HEK293T (cell line): ENCODE results near the gene TGFB1I1.

Source experiments
- CTCF ChIA-PET: fragments of 350-600 bp; formaldehyde crosslinking; extraction: SDS; loops from one replicate; lab custom pipeline; 2021; ENCODE audit warnings: antibody characterized with exemption, inconsistent platforms; lab: Yijun Ruan, JAX
- POLR2A ChIA-PET: fragments of 350-600 bp; formaldehyde crosslinking; extraction: SDS; loops from one replicate; lab custom pipeline; 2020; ENCODE audit warnings: antibody characterized with exemption, inconsistent platforms; lab: Yijun Ruan, JAX
- DNase-seq: peaks from one replicate; pipeline ENCODE4 v3.0.0; 2012; ENCODE audit warnings: mixed read lengths; ENCODE audit errors: extremely low spot score
- ARNT ChIP-seq: fragments of 450-650 bp; IDR thresholded peaks from 2 replicates; pipeline ENCODE4 v1.6.1; 2017; ENCODE audit warnings: mild to moderate bottlenecking
- BHLHE40 ChIP-seq: fragments of 450-650 bp; IDR thresholded peaks from 2 replicates; pipeline ENCODE4 v1.6.1; 2016; ENCODE audit warnings: mild to moderate bottlenecking, moderate library complexity, borderline replicate concordance
- CTBP1 ChIP-seq: fragments of 450-650 bp; IDR thresholded peaks from 2 replicates; pipeline ENCODE4 v1.6.1; 2016; ENCODE audit warnings: borderline replicate concordance
- ELF4 ChIP-seq: fragments of 450-650 bp; IDR thresholded peaks from 2 replicates; pipeline ENCODE4 v1.6.1; 2017; ENCODE audit warnings: antibody characterized with exemption
- FOXA1 ChIP-seq: fragments of 450-650 bp; IDR thresholded peaks from 2 replicates; pipeline ENCODE4 v1.6.1; 2016; ENCODE audit warnings: mild to moderate bottlenecking
- FOXK2 ChIP-seq: fragments of 450-650 bp; IDR thresholded peaks from 2 replicates; pipeline ENCODE4 v1.6.1; 2016; ENCODE audit warnings: mild to moderate bottlenecking
- FOXM1 ChIP-seq: fragments of 450-650 bp; IDR thresholded peaks from 2 replicates; pipeline ENCODE4 v1.6.1; 2017; ENCODE audit warnings: mild to moderate bottlenecking, borderline replicate concordance
- HDGF ChIP-seq: fragments of 450-650 bp; IDR thresholded peaks from 2 replicates; pipeline ENCODE4 v1.6.1; 2017; ENCODE audit warnings: antibody characterized with exemption, borderline replicate concordance
- L3MBTL2 ChIP-seq: fragments of 450-650 bp; conservative IDR thresholded peaks from 2 replicates; pipeline ENCODE4 v1.6.1; 2016; ENCODE audit warnings: mild to moderate bottlenecking
- LEF1 ChIP-seq: fragments of 450-650 bp; IDR thresholded peaks from 2 replicates; pipeline ENCODE4 v1.6.1; 2017; ENCODE audit warnings: mild to moderate bottlenecking, borderline replicate concordance
- NFRKB ChIP-seq: fragments of 450-650 bp; IDR thresholded peaks from 2 replicates; pipeline ENCODE4 v1.6.1; 2016; ENCODE audit warnings: mild to moderate bottlenecking, moderate library complexity
- PKNOX1 ChIP-seq: fragments of 450-650 bp; IDR thresholded peaks from 2 replicates; pipeline ENCODE4 v1.6.1; 2016
- SP1 ChIP-seq: fragments of 450-650 bp; IDR thresholded peaks from 2 replicates; pipeline ENCODE4 v1.6.1; 2017
- SUZ12 ChIP-seq: fragments of 450-650 bp; IDR thresholded peaks from 2 replicates; pipeline ENCODE4 v1.6.1; 2016; ENCODE audit warnings: mild to moderate bottlenecking
- TARDBP ChIP-seq: fragments of 450-650 bp; IDR thresholded peaks from 2 replicates; pipeline ENCODE4 v1.6.1; 2016
- ZNF384 ChIP-seq: fragments of 450-650 bp; IDR thresholded peaks from 2 replicates; pipeline ENCODE4 v1.6.1; 2016

Gene TGFB1I1

GRCh38 chr16:31471875-31472708 is at the start of gene TGFB1I1:
TSS of gene TGFB1I1 (plus strand) at chr16:31472152. CDS start at chr16:31472189, 37 bp downstream.
- CTCF ChIA-PET = interaction anchor here (1.3 kb wide), 1 partner anchor 11 kb away, joined by 3 read pairs; no protein-coding TSS in a partner anchor
- peak; percentile 32 for DNase-seq
- POLR2A ChIA-PET = interaction anchor here (1.0 to 3.9 kb wide), 3 partner anchors 12 to 19 kb away, joined by 3 to 27 read pairs (median 4); partner anchors contain the start of gene ARMC5
- no peak for TF ChIP-seq LEF1
- no peak for TF ChIP-seq BHLHE40
- TF ChIP-seq ARNT = no peak
- no peak for TF ChIP-seq PKNOX1
- TF ChIP-seq SP1 = no peak
- TF ChIP-seq ZNF384 = no peak
- no peak for TF ChIP-seq FOXA1
- TF ChIP-seq FOXM1 = no peak
- no peak for TF ChIP-seq NFRKB
- no peak for TF ChIP-seq CTBP1

GRCh38 chr16:31423241-31423640 is 48.7 kb upstream of the TGFB1I1 start:
- ChIA-PET POLR2A (interaction anchor here (0.9 to 1.0 kb wide), 2 partner anchors 8 to 85 kb away, joined by 3 read pairs; partner anchors contain the start of gene RUSF1), CTCF (no interaction called here)
- no peak for DNase-seq
- no peak for TF ChIP-seq ELF4
- no peak for TF ChIP-seq FOXK2
- no peak for TF ChIP-seq L3MBTL2
- no peak for TF ChIP-seq CTBP1

- ChIA-PET CTCF (no interaction called here), POLR2A (no interaction called here)
- no peak for DNase-seq
- TF ChIP-seq SP1 = no peak
- no peak for TF ChIP-seq FOXM1
- TF ChIP-seq ZNF384 = no peak
- no peak for TF ChIP-seq TARDBP
- no peak for TF ChIP-seq CTBP1
- no peak for TF ChIP-seq ARNT
- no peak for TF ChIP-seq LEF1
These were observed 48.2 kb upstream of the TGFB1I1 start for GRCh38 chr16:31423801-31424200.

- ChIA-PET CTCF (no interaction called here), POLR2A (interaction anchor here (1.1 to 1.2 kb wide), 2 partner anchors 15 to 33 kb away, joined by 3 to 5 read pairs; partner anchors contain the start of gene ZNF843)
- TF ChIP-seq LEF1 (no peak), FOXA1 (no peak), L3MBTL2 (no peak), FOXK2 (no peak), HDGF (no peak), ZNF384 (no peak), SUZ12 (no peak), ELF4 (no peak), CTBP1 (no peak), BHLHE40 (no peak), ARNT (no peak), PKNOX1 (no peak), FOXM1 (no peak), NFRKB (no peak), SP1 (no peak), TARDBP (no peak)
- DNase-seq = no peak
These were observed 44.3 kb upstream of the TGFB1I1 start for GRCh38 chr16:31427441-31428278.

GRCh38 chr16:31428279-31428597 is 43.7 kb upstream of the TGFB1I1 start, which contains the start of gene COX6A2:
TSS of gene COX6A2 (minus strand) at chr16:31428360. CDS start at chr16:31428325, 35 bp downstream.
- ChIA-PET CTCF (no interaction called here), POLR2A (interaction anchor here (1.1 to 1.2 kb wide), 2 partner anchors 14 to 32 kb away, joined by 3 to 5 read pairs; partner anchors contain the start of gene ZNF843)
- no peak for DNase-seq
- no peak for TF ChIP-seq LEF1
- no peak for TF ChIP-seq CTBP1

- ChIA-PET CTCF (no interaction called here), POLR2A (interaction anchor here (1.1 to 1.2 kb wide), 2 partner anchors 14 to 32 kb away, joined by 3 to 5 read pairs; partner anchors contain the start of gene ZNF843)
- TF ChIP-seq L3MBTL2 (no peak), FOXK2 (no peak)
- no peak for DNase-seq
These were observed 43.2 kb upstream of the TGFB1I1 start for GRCh38 chr16:31428638-31429247.
